Measurements from ENCODE around the gene SCN3A. TPM values are rescaled to one million over a fixed set of nuclear protein-coding genes. Genes with fewer than 3 reads are reported as not detected.

SCN3A gene
- total and polyA plus RNA-seq, 4 experiments from 2014 or later, result not detected

DNA sequence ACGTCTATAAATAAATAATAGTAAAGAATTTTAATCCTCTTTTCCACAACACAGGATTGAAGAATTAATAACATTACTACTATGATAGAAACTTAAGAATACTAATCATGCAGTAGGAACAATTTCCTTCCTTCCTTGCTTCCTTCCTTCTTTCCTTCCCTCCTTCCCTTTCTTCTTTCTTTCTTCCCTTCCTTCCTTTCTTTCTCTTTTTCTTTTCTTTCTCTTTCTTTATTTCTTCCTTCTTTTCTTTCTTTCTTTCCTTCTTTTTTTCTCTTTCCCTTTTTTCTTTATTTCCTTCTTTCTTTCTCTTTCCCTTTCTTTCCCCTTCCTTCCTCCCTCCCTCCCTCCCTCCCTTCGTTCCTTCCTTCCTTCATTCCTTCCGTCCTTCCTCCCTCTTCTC lies 77.6 kb downstream of the SCN3A start:
- Mint-ChIP-seq H3K9me3 (peaks cover 0 to 6% (median 0%) of the 10 kb centered on the region in 8 donors), H3K4me1 (no peaks in the 10 kb centered on the region), H3K27ac (no peak overlapping the region), H3K27me3 (no peaks in the 10 kb centered on the region), H3K4me3 (no peak overlapping the region), H3K36me3 (no peaks in the 10 kb centered on the region)
- Histone ChIP-seq H3K4me1 (ENCODE audit: insufficient read depth, low read length) (no peaks in the 10 kb centered on the region), H3K27ac (ENCODE audit: low read depth, low read length) (no peak overlapping the region), H3K9me3 (ENCODE audit: control insufficient read depth in 1 of 2, low read length in 2 of 2) (no peaks in the 10 kb centered on the region), H3K4me3 (ENCODE audit: low read length in 2 of 2) (no peak overlapping the region), H3K36me3 (ENCODE audit: insufficient read depth, low read length) (no peaks in the 10 kb centered on the region), H3K27me3 (ENCODE audit: insufficient read depth, low read length) (no peaks in the 10 kb centered on the region)
- no peak for DNase-seq
- POLR2A ChIA-PET (ENCODE audit: partially characterized antibody), result no interaction called here
- intact Hi-C loops (cut with micrococcal nuclease), result no loop called here
- CTCF ChIA-PET (ENCODE audit: partially characterized antibody), result no interaction called here

DNA sequence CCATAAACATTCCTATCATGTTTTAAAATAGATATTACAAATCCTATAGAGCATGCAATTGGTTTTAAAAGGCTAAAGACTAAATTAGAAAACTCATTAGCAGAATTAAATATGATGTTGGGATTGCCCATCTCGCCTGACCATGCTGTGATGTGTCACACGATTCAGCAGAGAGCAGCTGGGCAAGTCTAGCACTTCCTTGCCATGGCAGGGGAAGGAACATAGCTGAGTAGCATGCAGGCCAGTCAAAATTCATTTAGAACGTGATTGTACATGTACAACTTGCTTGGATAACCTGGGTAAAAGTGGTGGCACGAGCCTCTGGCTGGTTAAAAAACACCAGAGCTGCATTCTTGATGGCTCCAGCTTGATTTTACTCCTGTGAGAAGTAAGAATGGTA lies 81.3 kb downstream of the SCN3A start:
- ChIA-PET CTCF (ENCODE audit: partially characterized antibody) (no interaction called here), POLR2A (ENCODE audit: partially characterized antibody) (no interaction called here)
- H3K27ac ChIP-seq (ENCODE audit: low read depth, low read length), result no peak overlapping the region
- no peaks in the 10 kb centered on the region for H3K4me1 ChIP-seq (ENCODE audit: insufficient read depth, low read length)
- H3K4me3 ChIP-seq (ENCODE audit: low read length in 2 of 2), result no peak overlapping the region
- DNase-seq, result no peak
- H3K9me3 Mint-ChIP-seq, result no peaks in the 10 kb centered on the region
- H3K9me3 ChIP-seq (ENCODE audit: control insufficient read depth in 1 of 2, low read length in 2 of 2), result no peaks in the 10 kb centered on the region
- no peaks in the 10 kb centered on the region for H3K27me3 ChIP-seq (ENCODE audit: insufficient read depth, low read length)
- intact Hi-C loops (cut with micrococcal nuclease), result no loop called here
- no peaks in the 10 kb centered on the region for H3K36me3 Mint-ChIP-seq
- no peak overlapping the region for H3K4me3 Mint-ChIP-seq
- H3K36me3 ChIP-seq (ENCODE audit: insufficient read depth, low read length), result no peaks in the 10 kb centered on the region
- H3K27ac Mint-ChIP-seq, result no peak overlapping the region
- H3K27me3 Mint-ChIP-seq, result no peaks in the 10 kb centered on the region
- H3K4me1 Mint-ChIP-seq, result no peaks in the 10 kb centered on the region

DNA sequence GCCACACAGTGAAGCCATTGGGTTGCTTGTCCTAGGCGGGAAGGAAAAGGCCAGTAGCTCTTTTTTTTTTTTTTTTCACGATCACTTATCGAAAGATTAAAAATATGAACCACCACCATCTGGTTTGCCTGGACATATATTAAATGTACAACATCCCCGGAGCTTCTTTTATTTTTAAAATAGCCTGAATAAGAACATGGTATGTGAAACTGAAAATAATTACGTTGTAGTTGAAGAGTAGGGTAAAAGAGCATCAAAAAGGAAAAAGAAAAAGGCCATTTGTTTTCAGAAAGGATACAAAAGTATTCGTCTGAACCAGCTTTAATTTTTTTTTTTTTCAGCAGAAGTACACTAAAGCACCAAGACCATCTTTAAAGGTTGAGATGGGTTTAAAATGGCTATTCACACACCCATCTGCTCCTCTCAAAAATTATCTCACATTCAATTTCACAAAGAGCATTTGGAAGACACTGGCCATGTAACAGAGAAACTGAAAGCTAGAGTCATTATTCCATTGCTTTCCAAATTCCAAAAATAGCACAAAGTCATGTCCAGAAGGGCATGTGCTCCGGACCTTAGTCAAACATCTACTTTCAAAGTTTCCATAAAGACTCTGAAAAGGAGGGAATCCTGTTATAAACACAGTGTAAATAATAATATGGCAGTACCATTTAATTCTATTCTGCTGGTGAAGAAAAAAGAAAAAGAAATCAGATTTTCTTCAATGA lies 82.9 kb downstream of the SCN3A start:
- Histone ChIP-seq H3K4me3 (ENCODE audit: low read length in 2 of 2) (no peak overlapping the region), H3K36me3 (ENCODE audit: insufficient read depth, low read length) (no peaks in the 10 kb centered on the region), H3K27me3 (ENCODE audit: insufficient read depth, low read length) (no peaks in the 10 kb centered on the region), H3K27ac (ENCODE audit: low read depth, low read length) (no peak overlapping the region), H3K4me1 (ENCODE audit: insufficient read depth, low read length) (no peaks in the 10 kb centered on the region), H3K9me3 (ENCODE audit: control insufficient read depth in 1 of 2, low read length in 2 of 2) (no peaks in the 10 kb centered on the region)
- Mint-ChIP-seq H3K9me3 (no peaks in the 10 kb centered on the region), H3K36me3 (no peaks in the 10 kb centered on the region), H3K27ac (no peak overlapping the region), H3K4me3 (no peak overlapping the region), H3K27me3 (no peaks in the 10 kb centered on the region), H3K4me1 (no peaks in the 10 kb centered on the region)
- CTCF ChIA-PET (ENCODE audit: partially characterized antibody), result no interaction called here
- POLR2A ChIA-PET (ENCODE audit: partially characterized antibody), result no interaction called here
- intact Hi-C loops (cut with micrococcal nuclease), result no loop called here
- no peak for DNase-seq

DNA sequence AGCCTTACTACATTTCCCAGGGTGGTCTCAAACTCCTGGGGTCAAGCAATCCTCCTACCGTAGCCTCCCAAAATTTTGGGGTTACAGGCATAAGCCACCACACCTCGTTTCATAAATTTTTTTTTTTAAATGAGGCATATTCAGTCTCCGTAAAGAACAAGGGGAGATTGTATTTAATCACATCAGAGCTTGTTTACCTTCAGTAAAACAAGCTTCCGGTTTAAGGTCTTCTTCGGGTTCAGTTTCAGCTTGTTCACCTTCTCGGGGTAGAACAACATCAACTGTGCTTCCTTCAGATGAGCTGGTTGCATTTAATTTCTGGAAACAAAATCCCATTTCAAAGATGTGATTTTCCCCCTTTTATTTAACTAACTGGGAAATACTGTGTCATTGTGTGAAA lies 88.6 kb downstream of the SCN3A start:
- H3K27me3 Mint-ChIP-seq, result no peaks in the 10 kb centered on the region
- ChIA-PET POLR2A (ENCODE audit: partially characterized antibody) (no interaction called here), CTCF (ENCODE audit: partially characterized antibody) (no interaction called here)
- no peaks in the 10 kb centered on the region for H3K36me3 Mint-ChIP-seq
- intact Hi-C loops (cut with micrococcal nuclease), result no loop called here
- no peak overlapping the region for H3K27ac Mint-ChIP-seq
- Histone ChIP-seq H3K36me3 (ENCODE audit: insufficient read depth, low read length) (no peaks in the 10 kb centered on the region), H3K27ac (ENCODE audit: low read depth, low read length) (no peak overlapping the region), H3K4me1 (ENCODE audit: insufficient read depth, low read length) (no peaks in the 10 kb centered on the region), H3K4me3 (ENCODE audit: low read length in 2 of 2) (no peak overlapping the region), H3K9me3 (ENCODE audit: control insufficient read depth in 1 of 2, low read length in 2 of 2) (no peaks in the 10 kb centered on the region), H3K27me3 (ENCODE audit: insufficient read depth, low read length) (no peaks in the 10 kb centered on the region)
- no peaks in the 10 kb centered on the region for H3K4me1 Mint-ChIP-seq
- no peak for DNase-seq
- H3K4me3 Mint-ChIP-seq, result no peak overlapping the region
- H3K9me3 Mint-ChIP-seq, result no peaks in the 10 kb centered on the region

DNA sequence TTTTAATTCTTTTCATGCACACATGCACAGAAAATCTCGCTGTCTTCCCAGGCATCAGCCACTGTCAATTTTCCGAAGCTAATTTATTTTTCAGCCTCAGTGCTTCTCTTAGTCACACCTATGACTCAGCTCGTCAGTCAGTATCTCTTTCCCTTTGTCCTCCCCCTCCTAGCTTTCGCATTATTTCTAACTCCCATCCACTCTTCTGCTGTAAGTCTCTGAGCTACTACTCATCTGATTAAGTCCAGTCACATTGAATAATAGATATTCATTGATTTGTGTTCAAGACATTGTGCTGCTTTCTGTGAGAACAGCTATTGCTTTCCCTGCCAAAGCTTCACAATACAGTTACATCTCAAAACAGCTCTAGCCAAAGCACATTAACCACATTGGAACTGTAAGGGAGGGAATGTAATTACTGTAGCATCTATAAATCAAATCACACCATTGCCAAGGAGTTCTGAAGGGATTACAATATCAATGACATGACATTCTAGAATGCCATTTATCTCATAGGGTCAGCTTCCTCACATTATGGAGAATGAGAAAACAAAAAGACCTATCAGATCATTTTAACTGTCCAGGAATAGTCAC lies 89.4 kb downstream of the SCN3A start:
- DNase-seq, result no peak
- Histone ChIP-seq H3K27me3 (ENCODE audit: insufficient read depth, low read length) (no peaks in the 10 kb centered on the region), H3K27ac (ENCODE audit: low read depth, low read length) (no peak overlapping the region), H3K36me3 (ENCODE audit: insufficient read depth, low read length) (no peaks in the 10 kb centered on the region), H3K4me1 (ENCODE audit: insufficient read depth, low read length) (no peaks in the 10 kb centered on the region), H3K9me3 (ENCODE audit: control insufficient read depth in 1 of 2, low read length in 2 of 2) (no peaks in the 10 kb centered on the region), H3K4me3 (ENCODE audit: low read length in 2 of 2) (no peak overlapping the region)
- intact Hi-C loops (cut with micrococcal nuclease), result no loop called here
- peaks cover 0 to 4% (median 0%) of the 10 kb centered on the region in 8 donors for H3K9me3 Mint-ChIP-seq
- no peaks in the 10 kb centered on the region for H3K4me1 Mint-ChIP-seq
- POLR2A ChIA-PET (ENCODE audit: partially characterized antibody), result no interaction called here
- CTCF ChIA-PET (ENCODE audit: partially characterized antibody), result no interaction called here
- no peak overlapping the region for H3K27ac Mint-ChIP-seq
- no peaks in the 10 kb centered on the region for H3K36me3 Mint-ChIP-seq
- H3K4me3 Mint-ChIP-seq, result no peak overlapping the region
- peaks cover 0 to 1% of the 10 kb centered on the region in 2 donors for H3K27me3 Mint-ChIP-seq

DNA sequence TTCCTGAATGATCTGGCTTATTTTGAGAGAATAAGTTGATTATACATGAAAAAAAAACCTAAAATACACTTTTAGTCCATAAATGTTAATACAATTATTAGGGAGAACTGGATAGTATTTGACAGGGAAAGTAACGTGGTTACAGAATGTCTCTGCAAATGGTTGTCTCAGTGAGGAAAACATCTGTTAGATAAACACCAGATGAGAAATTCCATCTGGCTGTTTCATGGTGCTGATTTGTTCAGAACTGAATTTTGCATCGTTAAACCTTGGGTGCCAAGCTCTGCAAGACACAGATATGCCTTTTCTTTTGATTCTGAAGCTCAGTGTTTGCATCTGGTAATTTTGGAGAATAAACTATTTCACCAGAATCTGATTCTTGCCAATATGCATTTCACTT lies 90.4 kb downstream of the SCN3A start:
- Histone ChIP-seq H3K36me3 (ENCODE audit: insufficient read depth, low read length) (no peaks in the 10 kb centered on the region), H3K4me1 (ENCODE audit: insufficient read depth, low read length) (no peaks in the 10 kb centered on the region), H3K4me3 (ENCODE audit: low read length in 2 of 2) (no peak overlapping the region), H3K27ac (ENCODE audit: low read depth, low read length) (no peak overlapping the region), H3K27me3 (ENCODE audit: insufficient read depth, low read length) (no peaks in the 10 kb centered on the region), H3K9me3 (ENCODE audit: control insufficient read depth in 1 of 2, low read length in 2 of 2) (no peaks in the 10 kb centered on the region)
- ChIA-PET CTCF (ENCODE audit: partially characterized antibody) (no interaction called here), POLR2A (ENCODE audit: partially characterized antibody) (no interaction called here)
- no peaks in the 10 kb centered on the region for H3K36me3 Mint-ChIP-seq
- intact Hi-C loops (cut with micrococcal nuclease), result no loop called here
- DNase-seq, result no peak
- no peak overlapping the region for H3K27ac Mint-ChIP-seq
- peaks cover 0 to 1% of the 10 kb centered on the region in 2 donors for H3K27me3 Mint-ChIP-seq
- H3K9me3 Mint-ChIP-seq, result peaks cover 0 to 4% (median 0%) of the 10 kb centered on the region in 8 donors
- H3K4me1 Mint-ChIP-seq, result no peaks in the 10 kb centered on the region
- H3K4me3 Mint-ChIP-seq, result no peak overlapping the region

DNA sequence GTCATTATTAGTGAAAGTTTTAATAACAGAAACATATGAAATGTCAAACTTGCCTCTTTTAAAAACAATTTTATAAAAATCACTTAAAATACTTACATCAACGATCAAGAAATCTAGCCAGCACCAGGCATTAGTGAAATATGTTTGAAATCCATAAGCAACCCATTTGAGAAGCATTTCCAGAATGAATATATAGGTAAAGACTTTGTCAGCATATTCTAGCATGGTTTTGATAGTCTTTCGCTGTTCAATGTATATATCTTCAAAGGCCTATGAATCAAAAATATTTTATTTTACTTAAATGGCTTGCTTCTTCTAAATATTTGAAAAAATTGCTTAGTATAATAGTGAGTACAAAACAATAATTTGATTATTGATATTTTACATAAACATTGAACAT lies 91.1 kb downstream of the SCN3A start:
- Mint-ChIP-seq H3K27me3 (peaks cover 0 to 1% of the 10 kb centered on the region in 2 donors), H3K9me3 (peaks cover 0 to 4% (median 0%) of the 10 kb centered on the region in 8 donors), H3K27ac (no peak overlapping the region), H3K4me3 (no peak overlapping the region), H3K4me1 (no peaks in the 10 kb centered on the region), H3K36me3 (no peaks in the 10 kb centered on the region)
- no peaks in the 10 kb centered on the region for H3K36me3 ChIP-seq (ENCODE audit: insufficient read depth, low read length)
- H3K4me1 ChIP-seq (ENCODE audit: insufficient read depth, low read length), result no peaks in the 10 kb centered on the region
- no peak for DNase-seq
- ChIA-PET POLR2A (ENCODE audit: partially characterized antibody) (no interaction called here), CTCF (ENCODE audit: partially characterized antibody) (no interaction called here)
- no peaks in the 10 kb centered on the region for H3K27me3 ChIP-seq (ENCODE audit: insufficient read depth, low read length)
- H3K27ac ChIP-seq (ENCODE audit: low read depth, low read length), result no peak overlapping the region
- no peak overlapping the region for H3K4me3 ChIP-seq (ENCODE audit: low read length in 2 of 2)
- H3K9me3 ChIP-seq (ENCODE audit: control insufficient read depth in 1 of 2, low read length in 2 of 2), result no peaks in the 10 kb centered on the region
- intact Hi-C loops (cut with micrococcal nuclease), result no loop called here
